ENCODE measurements around the gene C1QTNF9.

DNA sequence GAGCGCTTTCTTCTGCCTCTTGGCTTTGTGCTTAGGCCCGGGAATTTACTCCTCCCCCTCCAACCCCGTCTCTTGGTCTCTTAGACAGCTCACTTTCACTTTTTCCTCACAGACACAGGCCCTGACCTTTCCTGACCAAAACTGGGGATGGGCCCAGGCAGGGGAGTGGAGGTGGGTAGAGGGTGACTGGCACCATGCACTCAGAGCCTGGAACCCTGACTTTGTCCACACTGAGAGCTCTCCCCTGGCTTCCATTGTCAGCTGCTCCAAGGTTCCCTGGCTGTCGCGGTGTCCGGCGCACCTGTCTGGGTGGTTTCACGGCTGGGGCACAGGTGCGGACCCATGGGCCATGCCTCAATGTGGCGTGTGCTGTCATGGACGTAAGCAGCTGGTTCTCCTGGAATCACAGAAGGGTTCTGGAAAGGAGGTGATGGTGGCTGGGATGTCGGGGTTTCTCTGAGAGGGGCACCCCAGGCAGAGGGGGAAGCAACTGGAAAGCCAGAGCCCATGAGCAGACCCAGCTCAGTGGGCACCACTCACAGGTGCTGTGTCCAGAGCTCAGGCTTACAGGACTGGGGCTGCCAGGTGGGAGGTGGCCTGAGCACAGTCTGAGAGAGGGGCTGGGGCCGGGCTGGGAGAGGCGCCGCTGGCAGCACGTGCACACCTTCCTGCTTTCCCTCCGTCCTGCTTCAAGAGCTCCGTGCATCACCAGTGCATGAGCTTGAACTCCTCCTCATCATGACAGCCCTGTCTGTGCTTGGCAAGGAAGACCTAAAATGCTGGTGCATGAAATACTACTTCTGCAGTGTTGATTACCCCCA, 28.0 kb upstream of the C1QTNF9 start:
- no peak for TF ChIP-seq POLR2A (IDR thresholded peaks at IDR 0.05)
- TF ChIP-seq, protein P1, sequence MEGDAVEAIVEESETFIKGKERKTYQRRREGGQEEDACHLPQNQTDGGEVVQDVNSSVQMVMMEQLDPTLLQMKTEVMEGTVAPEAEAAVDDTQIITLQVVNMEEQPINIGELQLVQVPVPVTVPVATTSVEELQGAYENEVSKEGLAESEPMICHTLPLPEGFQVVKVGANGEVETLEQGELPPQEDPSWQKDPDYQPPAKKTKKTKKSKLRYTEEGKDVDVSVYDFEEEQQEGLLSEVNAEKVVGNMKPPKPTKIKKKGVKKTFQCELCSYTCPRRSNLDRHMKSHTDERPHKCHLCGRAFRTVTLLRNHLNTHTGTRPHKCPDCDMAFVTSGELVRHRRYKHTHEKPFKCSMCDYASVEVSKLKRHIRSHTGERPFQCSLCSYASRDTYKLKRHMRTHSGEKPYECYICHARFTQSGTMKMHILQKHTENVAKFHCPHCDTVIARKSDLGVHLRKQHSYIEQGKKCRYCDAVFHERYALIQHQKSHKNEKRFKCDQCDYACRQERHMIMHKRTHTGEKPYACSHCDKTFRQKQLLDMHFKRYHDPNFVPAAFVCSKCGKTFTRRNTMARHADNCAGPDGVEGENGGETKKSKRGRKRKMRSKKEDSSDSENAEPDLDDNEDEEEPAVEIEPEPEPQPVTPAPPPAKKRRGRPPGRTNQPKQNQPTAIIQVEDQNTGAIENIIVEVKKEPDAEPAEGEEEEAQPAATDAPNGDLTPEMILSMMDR (IDR thresholded peaks at IDR 0.05) = no peak

Data from lower leg skin (tissue), 3 donors.